ENCODE measurements around the gene LEP. TPM values are rescaled to one million over a fixed set of nuclear protein-coding genes. Genes with fewer than 3 reads are reported as not detected.

The LEP gene
- polyA plus RNA-seq (2013, experiment 1 of 2), result not detected
- polyA plus RNA-seq (2013, experiment 2 of 2), result not detected

DNA sequence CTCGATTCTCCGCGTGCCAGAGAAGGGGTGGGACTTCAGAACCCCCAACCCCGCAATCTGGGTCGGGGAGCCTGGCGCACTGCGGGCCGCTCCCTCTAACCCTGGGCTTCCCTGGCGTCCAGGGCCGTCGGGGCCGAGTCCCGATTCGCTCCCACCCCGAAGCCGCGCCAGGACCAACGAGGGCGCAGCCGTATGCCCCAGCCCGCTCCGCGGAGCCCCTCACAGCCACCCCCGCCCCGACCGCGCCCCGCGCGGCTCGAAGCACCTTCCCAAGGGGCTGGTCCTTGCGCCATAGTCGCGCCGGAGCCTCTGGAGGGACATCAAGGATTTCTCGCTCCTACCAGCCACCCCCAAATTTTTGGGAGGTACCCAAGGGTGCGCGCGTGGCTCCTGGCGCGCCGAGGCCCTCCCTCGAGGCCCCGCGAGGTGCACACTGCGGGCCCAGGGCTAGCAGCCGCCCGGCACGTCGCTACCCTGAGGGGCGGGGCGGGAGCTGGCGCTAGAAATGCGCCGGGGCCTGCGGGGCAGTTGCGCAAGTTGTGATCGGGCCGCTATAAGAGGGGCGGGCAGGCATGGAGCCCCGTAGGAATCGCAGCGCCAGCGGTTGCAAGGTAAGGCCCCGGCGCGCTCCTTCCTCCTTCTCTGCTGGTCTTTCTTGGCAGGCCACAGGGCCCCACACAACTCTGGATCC, at the start of gene LEP:
LEP (plus strand) TSS at position 583 of the 691 bp plus-strand sequence. CDS start 10,741 bp downstream, outside the sequence.
- 97% methylated on average over 67 of the region's 67 CpGs for WGBS

DNA sequence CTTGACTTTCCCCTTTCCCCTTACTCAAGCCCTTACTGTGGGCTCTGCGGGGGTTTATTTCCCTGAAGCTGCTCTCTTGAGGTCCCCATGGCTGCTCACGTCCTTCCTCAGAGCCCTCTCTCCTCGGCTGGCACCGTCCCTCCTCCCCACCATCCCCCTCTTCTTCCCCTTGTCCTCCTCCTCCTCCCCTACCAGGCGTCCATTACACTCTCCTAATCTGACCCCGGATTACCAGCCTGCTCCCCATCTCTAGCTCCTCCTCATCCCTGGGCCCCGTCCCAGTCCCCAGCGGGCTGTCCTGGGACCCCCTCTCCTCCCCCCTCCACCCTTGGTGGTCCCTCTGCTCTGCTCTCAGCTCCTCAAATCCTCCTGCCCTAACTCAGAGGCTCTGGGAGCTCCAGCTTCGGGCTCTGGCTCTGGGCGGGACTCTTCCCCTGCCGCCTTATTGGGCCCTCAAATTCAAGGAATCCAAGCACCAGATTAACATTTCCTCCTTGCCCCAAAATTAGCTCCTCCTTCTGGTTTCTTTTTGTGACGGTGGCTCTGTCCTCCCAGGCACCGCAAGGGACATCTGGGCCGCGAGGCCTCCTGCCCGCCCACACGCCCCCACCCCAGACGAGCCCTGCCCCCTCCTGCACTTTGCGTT, 48.5 kb upstream of the LEP start:
- no peaks in the 10 kb centered on the region for H3K36me3 ChIP-seq (ENCODE audit: insufficient read depth, low read length)
- H3K9ac ChIP-seq (ENCODE audit: low read depth, low read length), result no peak overlapping the region
- H3K4me3 ChIP-seq (ENCODE audit: low read length), result peak overlapping the region; percentile 25; the same call in 1 of the 2 replicates
- H3K9me3 ChIP-seq (ENCODE audit: insufficient read depth, low read depth, low read length), result peaks cover 24% of the 10 kb centered on the region
- no peaks in the 10 kb centered on the region; the same call in 1 of the 2 replicates for H3K4me1 ChIP-seq (ENCODE audit: insufficient read depth, low read length)
- H3K27me3 ChIP-seq (ENCODE audit: insufficient read depth, low read length), result peaks cover 12% of the 10 kb centered on the region; the same call in 1 of the 2 replicates
- no peak overlapping the region for H3K27ac ChIP-seq (ENCODE audit: low read depth, low read length)
- WGBS, result 61% methylated on average over 18 of the region's 19 CpGs

More for the DNA sequence above, at the start of gene LEP:
- Histone ChIP-seq H3K4me3 (ENCODE audit: low read length) (no peak within 1 kb of the TSS), H3K9me3 (ENCODE audit: insufficient read depth, low read depth, low read length) (peaks cover 12% of the 10 kb centered on the region), H3K4me1 (ENCODE audit: insufficient read depth, low read length) (no peaks in the 10 kb centered on the region; the same call in 1 of the 2 replicates), H3K9ac (ENCODE audit: low read depth, low read length) (no peak within 1 kb of the TSS), H3K36me3 (ENCODE audit: insufficient read depth, low read length) (no peaks in the 10 kb centered on the region), H3K27me3 (ENCODE audit: insufficient read depth, low read length) (no peaks in the 10 kb centered on the region), H3K27ac (ENCODE audit: low read depth, low read length) (no peak within 1 kb of the TSS)

GRCh38 chr7:128194533-128195282, 46.4 kb upstream of the LEP start:
- no peaks in the 10 kb centered on the region; the same call in 1 of the 2 replicates for H3K4me1 ChIP-seq (ENCODE audit: insufficient read depth, low read length)
- peaks cover 19% of the 10 kb centered on the region for H3K27me3 ChIP-seq (ENCODE audit: insufficient read depth, low read length)
- H3K9me3 ChIP-seq (ENCODE audit: insufficient read depth, low read depth, low read length), result peaks cover 24% of the 10 kb centered on the region
- no peak overlapping the region for H3K9ac ChIP-seq (ENCODE audit: low read depth, low read length)
- 67% methylated on average over 3 of the region's 3 CpGs for WGBS
- H3K27ac ChIP-seq (ENCODE audit: low read depth, low read length), result no peak overlapping the region
- H3K36me3 ChIP-seq (ENCODE audit: insufficient read depth, low read length), result no peaks in the 10 kb centered on the region
- H3K4me3 ChIP-seq (ENCODE audit: low read length), result no peak overlapping the region

- no peak overlapping the region for H3K9ac ChIP-seq (ENCODE audit: low read depth, low read length)
- 0 out of 2 replicates have a peak, but pooled peaks cover 4% of the 10 kb centered on the region for H3K4me1 ChIP-seq (ENCODE audit: insufficient read depth, low read length)
- H3K4me3 ChIP-seq (ENCODE audit: low read length), result no peak overlapping the region
- H3K27me3 ChIP-seq (ENCODE audit: insufficient read depth, low read length), result peaks cover 39% of the 10 kb centered on the region
- no peak overlapping the region for H3K27ac ChIP-seq (ENCODE audit: low read depth, low read length)
- no peaks in the 10 kb centered on the region for H3K36me3 ChIP-seq (ENCODE audit: insufficient read depth, low read length)
- 87% methylated on average over 1 of the region's 1 CpG for WGBS
- H3K9me3 ChIP-seq (ENCODE audit: insufficient read depth, low read depth, low read length), result peaks cover 24% of the 10 kb centered on the region
These were observed 43.5 kb upstream of the LEP start for GRCh38 chr7:128197589-128197988.

DNA sequence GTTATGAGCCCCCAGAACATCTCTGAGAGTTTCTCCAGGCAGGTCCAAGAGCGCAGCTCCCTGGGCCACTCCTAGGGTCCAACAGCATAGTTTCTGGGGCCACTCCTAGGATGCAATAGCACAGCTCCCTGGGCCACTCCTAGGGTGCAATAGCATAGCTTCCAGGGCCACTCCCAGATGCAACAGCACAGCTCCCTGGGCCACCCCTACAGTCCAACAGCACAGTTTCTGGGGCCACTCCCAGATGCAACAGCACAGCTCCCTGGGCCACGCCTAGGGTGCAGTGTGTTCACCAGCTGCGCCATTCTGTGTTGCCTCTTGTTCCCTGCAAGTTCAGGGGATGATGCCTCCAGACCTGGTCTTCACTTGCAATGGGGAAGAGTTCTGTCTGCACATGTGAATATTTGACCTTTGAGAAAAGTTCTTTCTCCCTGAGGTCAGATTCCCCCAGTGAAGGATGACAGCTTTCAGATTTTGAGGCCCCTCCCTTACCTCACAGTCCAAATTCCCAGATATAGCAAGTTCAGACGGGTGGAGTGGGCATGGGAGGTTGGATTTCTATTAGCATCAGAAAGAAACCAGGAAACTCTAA, 43.0 kb upstream of the LEP start:
- H3K9me3 ChIP-seq (ENCODE audit: insufficient read depth, low read depth, low read length), result peaks cover 24% of the 10 kb centered on the region
- H3K4me3 ChIP-seq (ENCODE audit: low read length), result no peak overlapping the region
- 0 out of 2 replicates have a peak, but pooled peaks cover 4% of the 10 kb centered on the region for H3K4me1 ChIP-seq (ENCODE audit: insufficient read depth, low read length)
- H3K36me3 ChIP-seq (ENCODE audit: insufficient read depth, low read length), result no peaks in the 10 kb centered on the region
- no peak overlapping the region for H3K27ac ChIP-seq (ENCODE audit: low read depth, low read length)
- H3K9ac ChIP-seq (ENCODE audit: low read depth, low read length), result no peak overlapping the region
- H3K27me3 ChIP-seq (ENCODE audit: insufficient read depth, low read length), result peaks cover 44% of the 10 kb centered on the region
- 91% methylated on average over 3 of the region's 4 CpGs for WGBS

- H3K9me3 ChIP-seq (ENCODE audit: insufficient read depth, low read depth, low read length), result peaks cover 7% of the 10 kb centered on the region; the same call in 1 of the 2 replicates
- H3K9ac ChIP-seq (ENCODE audit: low read depth, low read length), result no peak overlapping the region
- no peak overlapping the region for H3K4me3 ChIP-seq (ENCODE audit: low read length)
- 78% methylated on average over 6 of the region's 6 CpGs for WGBS
- H3K27me3 ChIP-seq (ENCODE audit: insufficient read depth, low read length), result peaks cover 61% of the 10 kb centered on the region
- H3K27ac ChIP-seq (ENCODE audit: low read depth, low read length), result no peak overlapping the region
- H3K4me1 ChIP-seq (ENCODE audit: insufficient read depth, low read length), result 0 out of 2 replicates have a peak, but pooled peaks cover 4% of the 10 kb centered on the region
- H3K36me3 ChIP-seq (ENCODE audit: insufficient read depth, low read length), result no peaks in the 10 kb centered on the region
These were observed 40.7 kb upstream of the LEP start for GRCh38 chr7:128200376-128200775.

GRCh38 chr7:128201067-128201689, 39.9 kb upstream of the LEP start:
- WGBS, result 2% methylated on average over 37 of the region's 37 CpGs
- H3K4me1 ChIP-seq (ENCODE audit: insufficient read depth, low read length), result 0 out of 2 replicates have a peak, but pooled peaks cover 4% of the 10 kb centered on the region
- no peak overlapping the region for H3K27ac ChIP-seq (ENCODE audit: low read depth, low read length)
- H3K9me3 ChIP-seq (ENCODE audit: insufficient read depth, low read depth, low read length), result no peaks in the 10 kb centered on the region; the same call in 1 of the 2 replicates
- no peaks in the 10 kb centered on the region for H3K36me3 ChIP-seq (ENCODE audit: insufficient read depth, low read length)
- H3K27me3 ChIP-seq (ENCODE audit: insufficient read depth, low read length), result peaks cover 65% of the 10 kb centered on the region
- H3K9ac ChIP-seq (ENCODE audit: low read depth, low read length), result peak overlapping the region; percentile 51; the same call in 1 of the 2 replicates
- H3K4me3 ChIP-seq (ENCODE audit: low read length), result peak overlapping the region; percentile 68

GRCh38 chr7:128201690-128202085, 39.4 kb upstream of the LEP start:
- H3K27ac ChIP-seq (ENCODE audit: low read depth, low read length), result no peak overlapping the region
- H3K9ac ChIP-seq (ENCODE audit: low read depth, low read length), result no peak overlapping the region
- H3K4me3 ChIP-seq (ENCODE audit: low read length), result peak overlapping the region; percentile 68
- H3K27me3 ChIP-seq (ENCODE audit: insufficient read depth, low read length), result peaks cover 66% of the 10 kb centered on the region
- WGBS, result 19% methylated on average over 17 of the region's 17 CpGs
- H3K4me1 ChIP-seq (ENCODE audit: insufficient read depth, low read length), result 0 out of 2 replicates have a peak, but pooled peaks cover 4% of the 10 kb centered on the region
- no peaks in the 10 kb centered on the region for H3K9me3 ChIP-seq (ENCODE audit: insufficient read depth, low read depth, low read length)
- no peaks in the 10 kb centered on the region for H3K36me3 ChIP-seq (ENCODE audit: insufficient read depth, low read length)

DNA sequence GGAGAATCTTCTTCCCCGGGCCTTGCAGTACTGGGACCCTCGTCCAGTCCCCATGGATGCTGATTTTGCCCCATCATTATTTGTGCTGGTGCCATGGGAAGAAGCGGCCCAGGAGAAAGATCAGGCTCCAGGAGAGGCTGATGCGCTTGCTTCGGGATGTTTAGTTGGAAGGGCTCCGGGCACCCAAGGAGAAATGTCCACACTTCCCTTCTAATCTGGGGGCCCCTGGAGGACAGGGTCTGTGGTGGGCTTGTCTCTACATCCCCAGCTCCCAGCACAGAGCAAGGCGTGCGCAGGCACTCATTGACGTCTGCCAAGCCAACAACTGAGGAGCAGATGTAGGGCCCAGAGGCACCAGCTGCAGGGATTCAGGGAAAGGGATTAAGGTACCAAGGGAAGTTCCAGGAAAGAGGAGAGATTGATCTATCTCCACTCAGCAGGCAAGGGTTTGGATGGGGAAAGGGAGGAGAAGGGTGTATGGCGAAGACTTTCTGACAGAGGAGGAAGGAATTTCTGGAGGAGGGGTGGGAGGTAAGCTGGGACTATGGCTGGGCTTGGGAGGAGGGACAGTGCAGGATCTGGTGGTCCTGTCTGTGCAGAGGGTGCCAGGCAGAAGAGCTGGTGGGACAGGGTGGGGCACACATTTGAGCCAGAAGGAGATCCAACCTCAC, 38.7 kb upstream of the LEP start:
- peaks cover 68% of the 10 kb centered on the region for H3K27me3 ChIP-seq (ENCODE audit: insufficient read depth, low read length)
- WGBS, result 80% methylated on average over 10 of the region's 10 CpGs
- no peaks in the 10 kb centered on the region for H3K9me3 ChIP-seq (ENCODE audit: insufficient read depth, low read depth, low read length)
- no peaks in the 10 kb centered on the region for H3K36me3 ChIP-seq (ENCODE audit: insufficient read depth, low read length)
- H3K9ac ChIP-seq (ENCODE audit: low read depth, low read length), result no peak overlapping the region
- no peak overlapping the region for H3K4me3 ChIP-seq (ENCODE audit: low read length)
- no peak overlapping the region for H3K27ac ChIP-seq (ENCODE audit: low read depth, low read length)
- H3K4me1 ChIP-seq (ENCODE audit: insufficient read depth, low read length), result 0 out of 2 replicates have a peak, but pooled peaks cover 4% of the 10 kb centered on the region

DNA sequence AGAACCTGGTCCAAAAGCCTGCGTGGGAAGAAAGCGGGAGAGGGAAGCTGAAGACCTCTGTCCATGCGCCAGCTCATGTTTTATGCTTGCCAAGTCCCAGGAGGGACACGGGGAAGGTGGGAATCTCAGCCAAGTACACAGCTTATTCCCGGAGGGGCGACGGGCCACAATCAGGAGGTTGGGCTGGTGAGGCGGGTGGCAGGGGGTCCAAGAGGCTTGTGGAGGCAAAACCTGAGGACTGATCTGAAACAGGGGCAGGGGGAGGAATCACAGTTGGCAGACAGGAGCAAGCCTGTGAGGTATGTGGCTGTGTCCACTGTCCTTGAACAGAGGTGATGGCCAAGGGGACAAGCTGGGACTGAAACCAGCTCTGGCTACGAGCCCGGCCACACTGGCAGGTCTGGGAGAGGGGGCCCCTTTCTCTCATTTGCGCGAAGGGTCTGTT, 38.0 kb upstream of the LEP start:
- Histone ChIP-seq H3K9me3 (ENCODE audit: insufficient read depth, low read depth, low read length) (no peaks in the 10 kb centered on the region), H3K27me3 (ENCODE audit: insufficient read depth, low read length) (peaks cover 68% of the 10 kb centered on the region)
- WGBS, result 90% methylated on average over 12 of the region's 12 CpGs

More for the DNA sequence above, 38.0 kb upstream of the LEP start:
- Histone ChIP-seq H3K4me1 (ENCODE audit: insufficient read depth, low read length) (0 out of 2 replicates have a peak, but pooled peaks cover 4% of the 10 kb centered on the region), H3K36me3 (ENCODE audit: insufficient read depth, low read length) (no peaks in the 10 kb centered on the region), H3K9ac (ENCODE audit: low read depth, low read length) (no peak overlapping the region), H3K4me3 (ENCODE audit: low read length) (no peak overlapping the region), H3K27ac (ENCODE audit: low read depth, low read length) (no peak overlapping the region)

Data from HUES64 (cell line).